Heart right ventricle (tissue), 16 donors: ENCODE measurements around the gene KRTAP5-1. TPM values are rescaled to one million over a fixed set of nuclear protein-coding genes. Genes with fewer than 3 reads are reported as not detected.

Experiments
- ATAC-seq, 8 donors: fragments of 200-7000 bp; cut with Tn5 transposase; one replicate each; pipeline ENCODE4 v1.9.1; 2020; ENCODE audit warnings: mild to moderate bottlenecking in 8 of 8, moderate library complexity in 8 of 8, moderate number of reproducible peaks in 1 of 8
- DNase-seq, 2 donors: peaks; one replicate each; pipeline ENCODE4 v3.0.0-alpha.2; 2020
- H3K27ac ChIP-seq, 10 donors: fragments of 200-600 bp; sonication (generic) in 2 of 10; one replicate each; pipeline versions ENCODE4 v1.5.0 to v1.8.0; 2020 to 2022; ENCODE audit warnings: mild to moderate bottlenecking in 3 of 10
- H3K27me3 ChIP-seq, 7 donors: fragments of 200-600 bp; one replicate each; pipeline ENCODE4 v1.8.0; 2021 to 2022; ENCODE audit warnings: mild to moderate bottlenecking in 2 of 7
- H3K36me3 ChIP-seq, 9 donors: fragments of 200-600 bp; sonication (generic) in 1 of 9; one replicate each; pipeline versions ENCODE4 v1.5.0 to v1.8.0; 2020 to 2022; ENCODE audit warnings: mild to moderate bottlenecking in 2 of 9
- H3K4me1 ChIP-seq, 9 donors: fragments of 200-600 bp; sonication (generic) in 1 of 9; one replicate each; pipeline versions ENCODE4 v1.5.0 to v1.8.0; 2020 to 2022; ENCODE audit warnings: mild to moderate bottlenecking in 4 of 9
- H3K4me3 ChIP-seq, 10 donors: fragments of 200-600 bp; sonication (generic) in 2 of 10; one replicate each; pipeline versions ENCODE4 v1.5.0 to v1.8.0; 2020 to 2022; ENCODE audit warnings: mild to moderate bottlenecking in 7 of 10, moderate library complexity in 2 of 10
- H3K9me3 ChIP-seq, 11 donors: fragments of 200-600 bp in 10 of 11; sonication (generic) in 2 of 11; one replicate each; pipeline versions ENCODE4 v1.5.0 to v1.8.0; 2013 to 2022; ENCODE audit warnings: mild to moderate bottlenecking in 2 of 11, control low read depth in 1 of 11, moderate library complexity in 1 of 11
- CTCF ChIP-seq, 9 donors: fragments of 200-600 bp; sonication (generic) in 2 of 9; IDR thresholded peaks; one replicate each; pipeline versions ENCODE4 v1.5.0 to v1.8.0; 2021 to 2022; ENCODE audit warnings: antibody characterized with exemption in 9 of 9, mild to moderate bottlenecking in 5 of 9, moderate library complexity in 1 of 9
- WGBS, 2 donors: extraction: QIAGEN DNeasy Blood & Tissue Kit; methylation state at CpG; one replicate each; pipeline ENCODE4 v1.1.7; 2013; ENCODE audit warnings: inconsistent platforms in 1 of 2; 5-methylcytosine and 5-hydroxymethylcytosine counted together
- intact Hi-C, 10 donors: fragments of 100-400 bp; cut with DNase I; formaldehyde crosslinking; loops; one replicate each; pipeline versions ENCODE4 v1.11.1 to v1.14.2; 2022
- polyA plus RNA-seq, 2 donors: library from polyadenylated mRNA; stranded (reverse); fragments of 200-250 nt; gene quantifications; one replicate each; pipeline ENCODE4 v1.2.3, GENCODE V29; 2013
- total RNA-seq, 10 donors: library from RNA; stranded (reverse); fragmentation: NEBNext Ultra II Directional in 3 of 10; extraction: Animal tissue kit (Norgen Biotek cat#: 25700) in 3 of 10; gene quantifications; one replicate each; pipeline versions ENCODE4 v1.2.1 to v1.2.4, GENCODE V29; 2021 to 2023
- donor health status: Arrhythmogenic right ventricular cardiomyopathy.
- donor health status: ischemic (EF 13 %, LVEDD 7.1; RV severe dilation, severe dysfunction).
- donor health status: healthy with polysubstance abuse.
- donor health status: DM: no; HTN: yes; CAD: no.
- donor health status: DM: no; HTN: no; CAD: no.
- donor health status: ischemic (EF 25% LVEDD 6.9; RV normal size, moderate dysfunction).
- donor health status: ischemic (EF 25% LVEDD 5.7; RV mildly dilated, moderate dysfunction).
- donor health status: healthy.
- donor health status: DM: yes; HTN: yes; CAD: no.
- donor health status: Ischemic cardiomyopathy.
- donor health status: ischemic (EF 35%, LVEDD 5.7; RV mildly dilated, moderate dysfunction).
- donor health status: nonischemic (EF 11% LVEDD 7.7; RV severe dilation, severe dysfunction).
- donor health status: DM: yes; HTN: yes; CAD: no.
- donor health status: PGD.
- donor health status: ischemic (EF 29% LVEDD 5.4; RV normal size, mild dysfunction).
- donor health status: nonischemic (EF 23%, LVEDD 6.1; RV moderate dilation, normal function).

Gene KRTAP5-1
- total and polyA plus RNA-seq, 12 donors, result not detected

- Histone ChIP-seq H3K36me3 (no peaks in the 10 kb centered on the region), H3K4me1 (peaks cover 0 to 21% (median 4%) of the 10 kb centered on the region in 9 donors), H3K4me3 (no peak overlapping the region), H3K9me3 (no peaks in the 10 kb centered on the region), H3K27me3 (peaks cover 0 to 71% (median 31%) of the 10 kb centered on the region in 7 donors), H3K27ac (no peak overlapping the region)
- WGBS, 2 donors, result 65 to 81% methylated on average over 2 of the region's 2 CpGs
- DNase-seq (no peak), ATAC-seq (no peak)
- TF ChIP-seq CTCF (IDR thresholded peaks at IDR 0.05), result no peak
- intact Hi-C loops, result no loop called here
Observed at GRCh38 chr11:1630271-1630670, 45.2 kb upstream of the KRTAP5-1 start.

- DNase-seq (no peak), ATAC-seq (peak in 1 of 8 donors; percentile 40)
- TF ChIP-seq CTCF (IDR thresholded peaks at IDR 0.05), result no peak
- Histone ChIP-seq H3K4me3 (no peak within 1 kb of the TSS), H3K36me3 (no peaks in the 10 kb centered on the region), H3K27ac (no peak within 1 kb of the TSS), H3K27me3 (peaks cover 0 to 70% (median 31%) of the 10 kb centered on the region in 7 donors), H3K4me1 (peaks cover 0 to 21% (median 4%) of the 10 kb centered on the region in 9 donors), H3K9me3 (no peaks in the 10 kb centered on the region)
- intact Hi-C loops, result loop anchor here in 7 of 10 donors (2.0 to 10.0 kb wide), 3 partner anchors 82 to 85 kb away; no protein-coding TSS in a partner anchor
- WGBS, 2 donors, result 72 to 78% methylated on average over 24 to 25 of the region's 26 CpGs
Observed at GRCh38 chr11:1629326-1630185, 44.5 kb upstream of the KRTAP5-1 start, which contains the start of gene KRTAP5-5. KRTAP5-5 (plus strand) TSS chr11:1629775; CDS start chr11:1629841, 66 bp downstream.

GRCh38 chr11:1628506-1629325 is 43.6 kb upstream of the KRTAP5-1 start:
- no peak overlapping the region for H3K27ac ChIP-seq
- ATAC-seq (peak; percentile 69 to 89 (median 87)), DNase-seq (peak; percentile 47 to 71)
- intact Hi-C loops, result loop anchor here in 7 of 10 donors (2.0 to 10.0 kb wide), 3 partner anchors 81 to 84 kb away; no protein-coding TSS in a partner anchor
- peak; percentile 81 to 98 (median 92) for TF ChIP-seq CTCF (IDR thresholded peaks at IDR 0.05)
- no peaks in the 10 kb centered on the region for H3K36me3 ChIP-seq
- peaks cover 0 to 63% (median 31%) of the 10 kb centered on the region in 7 donors for H3K27me3 ChIP-seq
- 28 to 29% methylated on average over 35 of the region's 35 CpGs for WGBS, 2 donors
- no peak overlapping the region for H3K4me3 ChIP-seq
- H3K4me1 ChIP-seq, result peaks cover 0 to 21% (median 4%) of the 10 kb centered on the region in 9 donors
- no peaks in the 10 kb centered on the region for H3K9me3 ChIP-seq

GRCh38 chr11:1625541-1625940 is 40.5 kb upstream of the KRTAP5-1 start:
- H3K9me3 ChIP-seq, result no peaks in the 10 kb centered on the region
- H3K27me3 ChIP-seq, result peaks cover 0 to 42% (median 12%) of the 10 kb centered on the region in 7 donors
- peaks cover 0 to 10% (median 2%) of the 10 kb centered on the region in 9 donors for H3K4me1 ChIP-seq
- intact Hi-C loops, result loop anchor here in 6 of 10 donors (5.0 to 10.0 kb wide), 2 partner anchors 78 to 81 kb away; no protein-coding TSS in a partner anchor
- ATAC-seq (no peak), DNase-seq (no peak)
- no peaks in the 10 kb centered on the region for H3K36me3 ChIP-seq
- TF ChIP-seq CTCF (IDR thresholded peaks at IDR 0.05), result no peak
- 87 to 88% methylated on average over 13 of the region's 13 CpGs for WGBS, 2 donors
- no peak overlapping the region for H3K27ac ChIP-seq
- H3K4me3 ChIP-seq, result no peak overlapping the region
